Choroid plexus epithelial cell (primary cell): ENCODE results near the gene GGT1.
"Not testable (repeated sequence)": the region's sequence is repeated elsewhere in the genome, so short reads cannot be mapped to it uniquely, and the experiment has no call there.

Experiments
- DNase-seq: peaks from one replicate; pipeline ENCODE4 v3.0.0-alpha.2; 2010; ENCODE audit warnings: low read depth
- H3K4me3 ChIP-seq: 2 replicates; pipeline ENCODE4 v1.5.1; 2011; ENCODE audit warnings: low read depth, mild to moderate bottlenecking, control low read depth, low read length, moderate library complexity
- CTCF ChIP-seq: conservative IDR thresholded peaks from 2 replicates; pipeline ENCODE4 v1.5.1; 2011; ENCODE audit warnings: low read depth, mild to moderate bottlenecking, control low read depth, inconsistent platforms, low read length, moderate library complexity

Gene GGT1

GRCh38 chr22:24601217-24602104 is 1.5 kb upstream of the GGT1 start:
- no peak overlapping the region for H3K4me3 ChIP-seq
- TF ChIP-seq CTCF, result no peak
- no peak for DNase-seq

- DNase-seq, H3K4me3 ChIP-seq: not testable (repeated sequence)
Observed at GRCh38 chr22:24602105-24602749, 766 bp upstream of the GGT1 start.

GRCh38 chr22:24603770-24604629 is 1.0 kb downstream of the GGT1 start:
- DNase-seq, result peak; percentile 21
- peak; percentile 8 for TF ChIP-seq CTCF
- not testable (repeated sequence) for H3K4me3 ChIP-seq

GRCh38 chr22:24606340-24606739 is 3.3 kb downstream of the GGT1 start:
- DNase-seq, H3K4me3 ChIP-seq: not testable (repeated sequence)

GRCh38 chr22:24607429-24607983 is 4.5 kb downstream of the GGT1 start:
- peak; percentile 32 for DNase-seq
- not testable (repeated sequence) for H3K4me3 ChIP-seq

GRCh38 chr22:24608327-24608726 is 5.3 kb downstream of the GGT1 start:
- not testable (repeated sequence) for H3K4me3 ChIP-seq, DNase-seq

- not testable (repeated sequence) for H3K4me3 ChIP-seq, DNase-seq
Observed at GRCh38 chr22:24609888-24610287, 6.9 kb downstream of the GGT1 start.

GRCh38 chr22:24614794-24615193 is 11.8 kb downstream of the GGT1 start:
- not testable (repeated sequence) for H3K4me3 ChIP-seq, DNase-seq

- not testable (repeated sequence) for DNase-seq
Observed at GRCh38 chr22:24621244-24621643, 18.3 kb downstream of the GGT1 start.

GRCh38 chr22:24622596-24622995 is 19.6 kb downstream of the GGT1 start:
- DNase-seq, H3K4me3 ChIP-seq: not testable (repeated sequence)

More at GRCh38 chr22:24621244-24621643, 18.3 kb downstream of the GGT1 start:
- not testable (repeated sequence) for H3K4me3 ChIP-seq

- not testable (repeated sequence) for DNase-seq, H3K4me3 ChIP-seq
Observed at GRCh38 chr22:24627911-24628310, 24.9 kb downstream of the GGT1 start.
